ENCODE measurements around the gene VAV1. TPM values are rescaled to one million over a fixed set of nuclear protein-coding genes. Genes with fewer than 3 reads are reported as not detected.

The VAV1 gene
- total and polyA plus RNA-seq, 2 of the 13 experiments (the other 11 are each of a cell fraction or from before 2014, with no cell fraction given) = not detected

DNA sequence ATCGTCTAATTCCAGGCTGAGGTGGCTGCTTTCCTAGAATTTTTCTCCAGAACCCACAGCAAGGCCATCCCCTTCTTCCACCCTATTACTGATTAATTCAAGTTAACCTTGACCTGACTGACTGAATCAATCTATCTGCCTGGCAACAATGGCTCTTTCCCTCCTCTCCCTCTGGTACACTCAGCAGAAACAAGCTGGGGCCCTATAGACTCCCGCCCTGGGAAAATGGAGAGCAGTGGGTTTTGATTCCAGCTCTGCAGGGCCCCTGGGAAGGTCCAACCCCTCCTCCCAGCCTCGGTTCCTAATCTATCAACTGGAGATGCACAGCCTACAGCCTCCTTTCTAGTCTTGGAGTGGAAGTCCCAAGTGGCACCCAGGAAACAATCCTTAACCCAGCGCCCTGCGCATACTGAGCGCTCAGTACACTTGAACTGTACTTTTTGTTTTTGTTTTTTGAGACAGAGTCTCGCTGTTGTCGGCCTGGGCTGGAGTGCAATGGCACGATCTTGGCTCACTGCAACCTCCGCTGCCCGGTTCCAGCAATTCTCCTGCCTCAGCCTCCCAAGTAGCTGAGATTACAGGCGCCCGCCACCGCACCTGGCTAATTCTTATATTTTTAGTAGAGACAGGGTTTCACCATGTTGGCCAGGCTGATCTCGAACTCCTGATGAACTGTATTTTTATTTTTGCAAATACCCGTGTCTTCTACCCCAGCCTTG is 46.8 kb upstream of the VAV1 start (continued):
- TF ChIP-seq, protein P1, sequence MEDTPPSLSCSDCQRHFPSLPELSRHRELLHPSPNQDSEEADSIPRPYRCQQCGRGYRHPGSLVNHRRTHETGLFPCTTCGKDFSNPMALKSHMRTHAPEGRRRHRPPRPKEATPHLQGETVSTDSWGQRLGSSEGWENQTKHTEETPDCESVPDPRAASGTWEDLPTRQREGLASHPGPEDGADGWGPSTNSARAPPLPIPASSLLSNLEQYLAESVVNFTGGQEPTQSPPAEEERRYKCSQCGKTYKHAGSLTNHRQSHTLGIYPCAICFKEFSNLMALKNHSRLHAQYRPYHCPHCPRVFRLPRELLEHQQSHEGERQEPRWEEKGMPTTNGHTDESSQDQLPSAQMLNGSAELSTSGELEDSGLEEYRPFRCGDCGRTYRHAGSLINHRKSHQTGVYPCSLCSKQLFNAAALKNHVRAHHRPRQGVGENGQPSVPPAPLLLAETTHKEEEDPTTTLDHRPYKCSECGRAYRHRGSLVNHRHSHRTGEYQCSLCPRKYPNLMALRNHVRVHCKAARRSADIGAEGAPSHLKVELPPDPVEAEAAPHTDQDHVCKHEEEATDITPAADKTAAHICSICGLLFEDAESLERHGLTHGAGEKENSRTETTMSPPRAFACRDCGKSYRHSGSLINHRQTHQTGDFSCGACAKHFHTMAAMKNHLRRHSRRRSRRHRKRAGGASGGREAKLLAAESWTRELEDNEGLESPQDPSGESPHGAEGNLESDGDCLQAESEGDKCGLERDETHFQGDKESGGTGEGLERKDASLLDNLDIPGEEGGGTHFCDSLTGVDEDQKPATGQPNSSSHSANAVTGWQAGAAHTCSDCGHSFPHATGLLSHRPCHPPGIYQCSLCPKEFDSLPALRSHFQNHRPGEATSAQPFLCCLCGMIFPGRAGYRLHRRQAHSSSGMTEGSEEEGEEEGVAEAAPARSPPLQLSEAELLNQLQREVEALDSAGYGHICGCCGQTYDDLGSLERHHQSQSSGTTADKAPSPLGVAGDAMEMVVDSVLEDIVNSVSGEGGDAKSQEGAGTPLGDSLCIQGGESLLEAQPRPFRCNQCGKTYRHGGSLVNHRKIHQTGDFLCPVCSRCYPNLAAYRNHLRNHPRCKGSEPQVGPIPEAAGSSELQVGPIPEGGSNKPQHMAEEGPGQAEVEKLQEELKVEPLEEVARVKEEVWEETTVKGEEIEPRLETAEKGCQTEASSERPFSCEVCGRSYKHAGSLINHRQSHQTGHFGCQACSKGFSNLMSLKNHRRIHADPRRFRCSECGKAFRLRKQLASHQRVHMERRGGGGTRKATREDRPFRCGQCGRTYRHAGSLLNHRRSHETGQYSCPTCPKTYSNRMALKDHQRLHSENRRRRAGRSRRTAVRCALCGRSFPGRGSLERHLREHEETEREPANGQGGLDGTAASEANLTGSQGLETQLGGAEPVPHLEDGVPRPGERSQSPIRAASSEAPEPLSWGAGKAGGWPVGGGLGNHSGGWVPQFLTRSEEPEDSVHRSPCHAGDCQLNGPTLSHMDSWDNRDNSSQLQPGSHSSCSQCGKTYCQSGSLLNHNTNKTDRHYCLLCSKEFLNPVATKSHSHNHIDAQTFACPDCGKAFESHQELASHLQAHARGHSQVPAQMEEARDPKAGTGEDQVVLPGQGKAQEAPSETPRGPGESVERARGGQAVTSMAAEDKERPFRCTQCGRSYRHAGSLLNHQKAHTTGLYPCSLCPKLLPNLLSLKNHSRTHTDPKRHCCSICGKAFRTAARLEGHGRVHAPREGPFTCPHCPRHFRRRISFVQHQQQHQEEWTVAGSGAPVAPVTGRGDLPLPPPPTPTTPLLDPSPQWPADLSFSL (CRISPR knock-in tag; IDR thresholded peaks at IDR 0.05) = no peak
- TF ChIP-seq PAF1 (CRISPR knock-in tag; IDR thresholded peaks at IDR 0.05) (no peak), HHEX (CRISPR knock-in tag; IDR thresholded peaks at IDR 0.05) (no peak), ZFP1 (CRISPR knock-in tag; IDR thresholded peaks at IDR 0.05) (no peak), ZNF530 (CRISPR knock-in tag; IDR thresholded peaks at IDR 0.05; ENCODE audit: low read depth) (no peak), ZNF619 (CRISPR knock-in tag; IDR thresholded peaks at IDR 0.05) (no peak), SKI (IDR thresholded peaks at IDR 0.05; ENCODE audit: partially characterized antibody) (peak; percentile 35), NFIB (CRISPR knock-in tag; IDR thresholded peaks at IDR 0.05; ENCODE audit: borderline replicate concordance) (no peak)
- TF ChIP-seq, protein P2, sequence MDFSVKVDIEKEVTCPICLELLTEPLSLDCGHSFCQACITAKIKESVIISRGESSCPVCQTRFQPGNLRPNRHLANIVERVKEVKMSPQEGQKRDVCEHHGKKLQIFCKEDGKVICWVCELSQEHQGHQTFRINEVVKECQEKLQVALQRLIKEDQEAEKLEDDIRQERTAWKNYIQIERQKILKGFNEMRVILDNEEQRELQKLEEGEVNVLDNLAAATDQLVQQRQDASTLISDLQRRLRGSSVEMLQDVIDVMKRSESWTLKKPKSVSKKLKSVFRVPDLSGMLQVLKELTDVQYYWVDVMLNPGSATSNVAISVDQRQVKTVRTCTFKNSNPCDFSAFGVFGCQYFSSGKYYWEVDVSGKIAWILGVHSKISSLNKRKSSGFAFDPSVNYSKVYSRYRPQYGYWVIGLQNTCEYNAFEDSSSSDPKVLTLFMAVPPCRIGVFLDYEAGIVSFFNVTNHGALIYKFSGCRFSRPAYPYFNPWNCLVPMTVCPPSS (IDR thresholded peaks at IDR 0.05) = no peak
- TF ChIP-seq, protein P3, sequence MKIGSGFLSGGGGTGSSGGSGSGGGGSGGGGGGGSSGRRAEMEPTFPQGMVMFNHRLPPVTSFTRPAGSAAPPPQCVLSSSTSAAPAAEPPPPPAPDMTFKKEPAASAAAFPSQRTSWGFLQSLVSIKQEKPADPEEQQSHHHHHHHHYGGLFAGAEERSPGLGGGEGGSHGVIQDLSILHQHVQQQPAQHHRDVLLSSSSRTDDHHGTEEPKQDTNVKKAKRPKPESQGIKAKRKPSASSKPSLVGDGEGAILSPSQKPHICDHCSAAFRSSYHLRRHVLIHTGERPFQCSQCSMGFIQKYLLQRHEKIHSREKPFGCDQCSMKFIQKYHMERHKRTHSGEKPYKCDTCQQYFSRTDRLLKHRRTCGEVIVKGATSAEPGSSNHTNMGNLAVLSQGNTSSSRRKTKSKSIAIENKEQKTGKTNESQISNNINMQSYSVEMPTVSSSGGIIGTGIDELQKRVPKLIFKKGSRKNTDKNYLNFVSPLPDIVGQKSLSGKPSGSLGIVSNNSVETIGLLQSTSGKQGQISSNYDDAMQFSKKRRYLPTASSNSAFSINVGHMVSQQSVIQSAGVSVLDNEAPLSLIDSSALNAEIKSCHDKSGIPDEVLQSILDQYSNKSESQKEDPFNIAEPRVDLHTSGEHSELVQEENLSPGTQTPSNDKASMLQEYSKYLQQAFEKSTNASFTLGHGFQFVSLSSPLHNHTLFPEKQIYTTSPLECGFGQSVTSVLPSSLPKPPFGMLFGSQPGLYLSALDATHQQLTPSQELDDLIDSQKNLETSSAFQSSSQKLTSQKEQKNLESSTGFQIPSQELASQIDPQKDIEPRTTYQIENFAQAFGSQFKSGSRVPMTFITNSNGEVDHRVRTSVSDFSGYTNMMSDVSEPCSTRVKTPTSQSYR (CRISPR knock-in tag; IDR thresholded peaks at IDR 0.05; ENCODE audit: borderline replicate concordance) = no peak
- TF ChIP-seq, protein P4, sequence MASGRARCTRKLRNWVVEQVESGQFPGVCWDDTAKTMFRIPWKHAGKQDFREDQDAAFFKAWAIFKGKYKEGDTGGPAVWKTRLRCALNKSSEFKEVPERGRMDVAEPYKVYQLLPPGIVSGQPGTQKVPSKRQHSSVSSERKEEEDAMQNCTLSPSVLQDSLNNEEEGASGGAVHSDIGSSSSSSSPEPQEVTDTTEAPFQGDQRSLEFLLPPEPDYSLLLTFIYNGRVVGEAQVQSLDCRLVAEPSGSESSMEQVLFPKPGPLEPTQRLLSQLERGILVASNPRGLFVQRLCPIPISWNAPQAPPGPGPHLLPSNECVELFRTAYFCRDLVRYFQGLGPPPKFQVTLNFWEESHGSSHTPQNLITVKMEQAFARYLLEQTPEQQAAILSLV (CRISPR knock-in tag; IDR thresholded peaks at IDR 0.05; ENCODE audit: borderline replicate concordance) = no peak
- TF ChIP-seq, protein P5, sequence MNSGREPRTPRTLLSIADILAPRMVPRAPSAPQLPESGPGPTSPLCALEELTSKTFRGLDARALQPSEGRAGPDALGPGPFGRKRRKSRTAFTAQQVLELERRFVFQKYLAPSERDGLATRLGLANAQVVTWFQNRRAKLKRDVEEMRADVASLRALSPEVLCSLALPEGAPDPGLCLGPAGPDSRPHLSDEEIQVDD (CRISPR knock-in tag; IDR thresholded peaks at IDR 0.05; ENCODE audit: borderline replicate concordance) = no peak
- TF ChIP-seq, protein P6, sequence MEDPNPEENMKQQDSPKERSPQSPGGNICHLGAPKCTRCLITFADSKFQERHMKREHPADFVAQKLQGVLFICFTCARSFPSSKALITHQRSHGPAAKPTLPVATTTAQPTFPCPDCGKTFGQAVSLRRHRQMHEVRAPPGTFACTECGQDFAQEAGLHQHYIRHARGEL (CRISPR knock-in tag; IDR thresholded peaks at IDR 0.05) = no peak
- TF ChIP-seq, protein P7, sequence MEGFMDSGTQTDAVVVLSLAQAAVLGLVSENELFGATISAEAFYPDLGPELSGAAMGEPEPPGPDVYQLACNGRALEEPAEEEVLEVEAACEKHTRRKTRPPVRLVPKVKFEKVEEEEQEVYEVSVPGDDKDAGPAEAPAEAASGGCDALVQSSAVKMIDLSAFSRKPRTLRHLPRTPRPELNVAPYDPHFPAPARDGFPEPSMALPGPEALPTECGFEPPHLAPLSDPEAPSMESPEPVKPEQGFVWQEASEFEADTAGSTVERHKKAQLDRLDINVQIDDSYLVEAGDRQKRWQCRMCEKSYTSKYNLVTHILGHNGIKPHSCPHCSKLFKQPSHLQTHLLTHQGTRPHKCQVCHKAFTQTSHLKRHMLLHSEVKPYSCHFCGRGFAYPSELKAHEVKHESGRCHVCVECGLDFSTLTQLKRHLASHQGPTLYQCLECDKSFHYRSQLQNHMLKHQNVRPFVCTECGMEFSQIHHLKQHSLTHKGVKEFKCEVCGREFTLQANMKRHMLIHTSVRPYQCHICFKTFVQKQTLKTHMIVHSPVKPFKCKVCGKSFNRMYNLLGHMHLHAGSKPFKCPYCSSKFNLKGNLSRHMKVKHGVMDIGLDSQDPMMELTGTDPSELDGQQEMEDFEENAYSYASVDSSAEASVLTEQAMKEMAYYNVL (CRISPR knock-in tag; IDR thresholded peaks at IDR 0.05; ENCODE audit: borderline replicate concordance) = no peak
